Activated CD4-positive, alpha-beta T cell treated with anti-CD3 and anti-CD28 coated beads for 36 hours (primary cell): ENCODE measurements around the gene BANP. TPM values are rescaled to one million over a fixed set of nuclear protein-coding genes. Genes with fewer than 3 reads are reported as not detected.
"Not testable (repeated sequence)": the region's sequence is repeated elsewhere in the genome, so short reads cannot be mapped to it uniquely, and the experiment has no call there.

Experiments used
- ATAC-seq: fragments of 200-7000 bp; cut with Tn5 transposase; one replicate; pipeline ENCODE4 v1.10.0; 2021; ENCODE audit warnings: mild to moderate bottlenecking, moderate library complexity
- CTCF ChIA-PET: fragments of 350-600 bp; sonication (Branson Sonifier 250); formaldehyde crosslinking; loops from one replicate; lab custom pipeline; 2021; ENCODE audit warnings: antibody characterized with exemption; lab: Charles Lee
- POLR2A ChIA-PET: fragments of 350-600 bp; sonication (Branson Sonifier 250); formaldehyde crosslinking; loops from one replicate; lab custom pipeline; 2021; ENCODE audit warnings: antibody characterized with exemption, inconsistent platforms; lab: Charles Lee
- DNase-seq: peaks from one replicate; pipeline ENCODE4 v3.0.0-alpha.2; 2020
- H3K27ac Mint-ChIP-seq: one replicate; pipeline ENCODE4 v1.8.0; 2021; ENCODE audit warnings: mixed read lengths
- H3K27me3 Mint-ChIP-seq: one replicate; pipeline ENCODE4 v1.8.0; 2021; ENCODE audit warnings: mixed read lengths
- H3K36me3 Mint-ChIP-seq: one replicate; pipeline ENCODE4 v1.8.0; 2021; ENCODE audit warnings: low read depth, mixed read lengths
- H3K4me1 Mint-ChIP-seq: one replicate; pipeline ENCODE4 v1.8.0; 2021; ENCODE audit warnings: mixed read lengths
- H3K4me3 Mint-ChIP-seq: one replicate; pipeline ENCODE4 v1.8.0; 2021; ENCODE audit warnings: mild to moderate bottlenecking, moderate library complexity, mixed read lengths
- H3K9me3 Mint-ChIP-seq: one replicate; pipeline ENCODE4 v1.8.0; 2021; ENCODE audit warnings: low read depth, mixed read lengths
- intact Hi-C, 2 experiments: fragments of 100-400 bp; cut with DNase I in 1 of 2; cut with micrococcal nuclease in 1 of 2; formaldehyde crosslinking; loops; one replicate each; pipeline versions ENCODE4 v1.14.2 to v1.15.1; 2022 to 2024; cut with DNase I, micrococcal nuclease
- total RNA-seq, 2 experiments: library from RNA; stranded (reverse); gene quantifications; one replicate each; pipeline ENCODE4 v1.2.3, GENCODE V29; 2021

BANP gene
- total RNA-seq, 2 experiments from 2014 or later: 35.2 to 36.1 TPM

DNA sequence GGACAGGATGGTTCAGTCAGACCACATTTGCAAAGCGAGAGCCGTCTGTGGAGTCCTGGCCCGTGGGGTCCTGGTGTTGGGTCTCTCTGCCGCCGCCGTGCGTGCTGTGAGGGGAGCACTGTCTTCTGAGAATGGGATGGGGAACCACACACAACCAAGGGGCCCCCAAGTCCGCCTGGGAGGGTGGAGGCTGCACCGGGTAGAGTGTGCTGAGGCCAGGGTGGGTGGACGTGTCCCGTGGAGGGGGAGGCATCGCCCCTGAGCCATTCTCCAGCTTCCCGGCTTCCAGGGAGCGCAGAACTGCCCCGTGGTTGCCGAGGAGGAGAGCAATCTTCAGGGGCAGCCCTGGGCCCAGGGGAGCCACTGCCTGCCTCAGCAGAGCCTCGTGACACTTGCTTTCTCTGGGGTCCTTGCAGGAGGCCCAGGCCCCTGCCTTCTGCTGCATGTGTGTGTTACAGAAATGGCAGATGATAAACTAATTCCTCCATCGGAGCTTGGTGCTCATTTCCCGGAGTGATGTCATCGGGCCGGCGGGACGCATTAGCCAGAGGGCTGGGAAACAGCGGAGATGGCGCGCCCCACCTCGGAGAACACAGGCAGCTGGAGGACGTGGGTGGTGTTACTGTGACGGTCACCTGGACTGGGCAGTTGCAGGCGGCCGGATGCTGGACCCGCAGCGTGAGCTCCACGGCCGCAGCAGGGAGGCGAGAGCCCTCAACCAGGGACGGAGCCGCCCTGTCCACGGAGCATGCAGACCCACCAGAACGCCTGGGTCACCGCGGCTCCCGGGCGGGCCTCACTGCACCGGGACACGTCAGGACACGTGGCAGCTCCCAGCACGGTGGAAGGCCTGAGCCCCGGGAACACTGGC is 168.9 kb downstream of the BANP start:
- POLR2A ChIA-PET, H3K4me1 Mint-ChIP-seq, H3K4me3 Mint-ChIP-seq, H3K27ac Mint-ChIP-seq, H3K9me3 Mint-ChIP-seq, DNase-seq, ATAC-seq, intact Hi-C loops, H3K27me3 Mint-ChIP-seq, H3K36me3 Mint-ChIP-seq: not testable (repeated sequence)
- CTCF ChIA-PET: interaction anchor here (0.6 kb wide), 1 partner anchor 460 kb away, joined by 3 read pairs; no protein-coding TSS in a partner anchor

GRCh38 chr16:88120812-88121211 is 169.6 kb downstream of the BANP start:
- H3K4me1 Mint-ChIP-seq: no peaks in the 10 kb centered on the region
- no peak overlapping the region for H3K4me3 Mint-ChIP-seq
- no peaks in the 10 kb centered on the region for H3K9me3 Mint-ChIP-seq
- ChIA-PET POLR2A (no interaction called here), CTCF (interaction anchor here (0.6 kb wide), 1 partner anchor 461 kb away, joined by 3 read pairs; no protein-coding TSS in a partner anchor)
- H3K36me3 Mint-ChIP-seq: no peaks in the 10 kb centered on the region
- no peak for ATAC-seq
- intact Hi-C loops: no loop called here
- no peaks in the 10 kb centered on the region for H3K27me3 Mint-ChIP-seq
- H3K27ac Mint-ChIP-seq: no peak overlapping the region
- no peak for DNase-seq

DNA sequence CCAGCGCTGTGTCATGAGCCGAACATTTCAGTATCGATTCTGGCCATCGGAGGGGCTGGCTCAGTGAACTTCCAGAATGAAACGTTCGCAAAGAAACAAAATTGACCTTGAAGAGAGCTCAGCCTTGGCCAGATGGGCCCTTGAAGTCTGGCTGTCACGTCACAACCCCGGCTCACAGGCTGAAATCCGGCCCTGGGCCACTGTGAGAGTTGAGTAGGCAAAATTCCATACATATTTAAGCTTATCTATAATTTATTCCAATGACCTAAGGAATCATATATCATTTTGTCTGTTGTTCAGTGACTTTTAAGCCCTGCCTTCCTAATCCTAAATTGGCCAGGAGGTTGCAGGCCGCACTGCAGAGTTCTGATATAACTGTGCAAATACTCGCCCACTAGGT is 170.2 kb downstream of the BANP start:
- H3K4me1 Mint-ChIP-seq, POLR2A ChIA-PET, H3K4me3 Mint-ChIP-seq, H3K27me3 Mint-ChIP-seq, H3K9me3 Mint-ChIP-seq, H3K27ac Mint-ChIP-seq, intact Hi-C loops, ATAC-seq, CTCF ChIA-PET, DNase-seq, H3K36me3 Mint-ChIP-seq: not testable (repeated sequence)

DNA sequence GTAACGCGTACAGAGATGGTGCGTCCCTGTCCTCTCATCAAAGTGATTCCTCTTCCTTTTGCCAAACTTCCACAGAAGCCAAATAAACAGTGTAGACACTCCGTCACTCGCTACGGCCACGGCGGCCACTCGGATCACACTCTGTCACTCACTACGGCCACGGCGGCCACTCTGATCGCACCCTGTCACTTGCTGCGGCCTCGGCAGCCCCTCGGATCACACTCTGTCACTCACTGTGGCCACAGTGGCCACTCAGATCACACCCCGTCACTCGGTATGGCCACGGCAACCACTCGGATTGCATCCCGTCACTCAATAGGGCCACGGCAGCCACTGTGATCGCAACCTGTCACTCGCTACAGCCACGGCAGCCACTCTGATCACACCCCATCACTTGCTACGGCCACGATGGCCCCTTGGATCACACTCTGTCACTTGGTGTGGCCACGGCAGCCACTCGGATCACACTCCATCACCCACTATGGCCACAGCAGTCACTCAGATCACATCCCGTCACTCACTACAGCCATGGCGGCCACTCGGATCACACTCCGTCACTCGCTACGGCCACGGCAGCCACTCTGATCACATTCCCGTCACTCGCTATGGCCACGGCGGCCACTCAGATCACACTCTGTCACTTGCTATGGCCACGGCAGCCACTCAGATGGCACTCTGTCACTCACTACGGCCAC is 170.8 kb downstream of the BANP start:
- Mint-ChIP-seq H3K9me3 (no peaks in the 10 kb centered on the region), H3K4me3 (no peak overlapping the region), H3K27me3 (no peaks in the 10 kb centered on the region), H3K36me3 (no peaks in the 10 kb centered on the region), H3K4me1 (no peaks in the 10 kb centered on the region), H3K27ac (no peak overlapping the region)
- DNase-seq (no peak), ATAC-seq (no peak)
- POLR2A ChIA-PET: no interaction called here
- CTCF ChIA-PET: no interaction called here
- intact Hi-C loops: no loop called here

Other genes with a start within 250 kb of the BANP start
- 10 to 100 TPM; 67.0 to 77.3 TPM for gene KLHDC4, start 185.4 kb upstream of the BANP start, total RNA-seq
- gene SLC7A5, start 81.9 kb upstream of the BANP start, total RNA-seq: 100 to 1,000 TPM; 337 to 354 TPM
- not detected for gene CA5A, start 14.9 kb upstream of the BANP start, total RNA-seq